ENCODE data around the gene TM7SF3.

TM7SF3 gene

DNA sequence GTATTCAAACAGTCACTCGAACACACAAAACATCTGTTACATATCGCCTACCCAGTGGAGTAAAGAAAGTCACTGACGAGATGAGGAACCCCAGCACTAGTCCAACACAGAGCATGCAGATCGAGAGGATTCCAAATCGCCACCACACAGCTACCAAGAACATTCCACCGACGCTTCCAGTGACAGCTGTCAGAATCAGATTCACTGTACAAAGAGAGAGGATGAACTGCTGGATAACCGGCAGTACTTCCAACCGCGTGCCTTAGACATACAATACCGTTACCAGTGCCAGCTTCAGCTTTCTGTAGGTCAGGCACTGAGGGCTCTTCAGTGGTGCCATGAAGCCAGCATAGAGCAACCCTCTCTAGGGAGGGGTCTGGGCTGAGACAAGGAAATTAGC, 34.5 kb downstream of the TM7SF3 start:
- TF ChIP-seq, protein P1, sequence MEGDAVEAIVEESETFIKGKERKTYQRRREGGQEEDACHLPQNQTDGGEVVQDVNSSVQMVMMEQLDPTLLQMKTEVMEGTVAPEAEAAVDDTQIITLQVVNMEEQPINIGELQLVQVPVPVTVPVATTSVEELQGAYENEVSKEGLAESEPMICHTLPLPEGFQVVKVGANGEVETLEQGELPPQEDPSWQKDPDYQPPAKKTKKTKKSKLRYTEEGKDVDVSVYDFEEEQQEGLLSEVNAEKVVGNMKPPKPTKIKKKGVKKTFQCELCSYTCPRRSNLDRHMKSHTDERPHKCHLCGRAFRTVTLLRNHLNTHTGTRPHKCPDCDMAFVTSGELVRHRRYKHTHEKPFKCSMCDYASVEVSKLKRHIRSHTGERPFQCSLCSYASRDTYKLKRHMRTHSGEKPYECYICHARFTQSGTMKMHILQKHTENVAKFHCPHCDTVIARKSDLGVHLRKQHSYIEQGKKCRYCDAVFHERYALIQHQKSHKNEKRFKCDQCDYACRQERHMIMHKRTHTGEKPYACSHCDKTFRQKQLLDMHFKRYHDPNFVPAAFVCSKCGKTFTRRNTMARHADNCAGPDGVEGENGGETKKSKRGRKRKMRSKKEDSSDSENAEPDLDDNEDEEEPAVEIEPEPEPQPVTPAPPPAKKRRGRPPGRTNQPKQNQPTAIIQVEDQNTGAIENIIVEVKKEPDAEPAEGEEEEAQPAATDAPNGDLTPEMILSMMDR (IDR thresholded peaks at IDR 0.05; ENCODE audit: low read depth, low read length), result no peak
- DNase-seq (ENCODE audit: extremely low read depth, low read depth), result no peak

DNA sequence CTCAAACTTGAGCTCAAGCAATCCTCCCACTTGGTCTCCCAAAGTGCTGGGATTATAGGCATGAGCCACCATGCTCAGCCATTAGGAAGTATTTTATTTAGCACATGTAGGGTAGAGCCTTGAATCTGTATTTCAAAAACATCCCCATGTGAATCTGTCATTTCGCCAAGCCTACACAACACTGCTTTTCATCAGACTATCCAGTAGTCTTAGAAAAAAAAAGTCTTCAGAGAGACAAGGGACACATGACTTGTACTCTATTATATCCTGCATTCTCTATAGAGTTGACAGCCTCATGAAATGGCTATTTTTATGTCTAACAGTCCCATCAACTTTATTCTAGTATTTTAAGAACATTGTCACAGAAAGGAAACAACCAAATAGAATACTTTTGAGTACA, 35.4 kb downstream of the TM7SF3 start:
- TF ChIP-seq, protein P1 (IDR thresholded peaks at IDR 0.05; ENCODE audit: low read depth, low read length), result no peak
- no peak for DNase-seq (ENCODE audit: extremely low read depth, low read depth)

DNA sequence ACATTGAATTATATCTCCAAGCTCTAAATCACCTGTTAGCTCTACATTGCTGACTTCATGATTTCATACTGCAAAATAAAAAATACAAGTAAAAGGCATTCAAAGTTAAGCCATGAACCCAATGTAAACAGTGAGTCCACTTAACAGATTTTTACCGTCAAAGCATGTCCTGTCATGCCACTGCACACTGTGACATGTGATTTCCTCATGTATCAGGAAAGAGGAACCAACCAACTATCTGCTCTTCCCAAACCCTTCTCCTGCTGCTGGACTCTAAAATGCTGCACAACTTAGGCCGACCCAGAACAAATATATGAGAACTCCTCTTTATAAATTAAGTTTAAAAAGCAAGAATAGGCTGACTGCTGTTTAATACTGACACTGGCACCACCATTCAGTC, 37.5 kb downstream of the TM7SF3 start:
- no peak for DNase-seq (ENCODE audit: extremely low read depth, low read depth)
- TF ChIP-seq, protein P1 (IDR thresholded peaks at IDR 0.05; ENCODE audit: low read depth, low read length), result no peak

DNA sequence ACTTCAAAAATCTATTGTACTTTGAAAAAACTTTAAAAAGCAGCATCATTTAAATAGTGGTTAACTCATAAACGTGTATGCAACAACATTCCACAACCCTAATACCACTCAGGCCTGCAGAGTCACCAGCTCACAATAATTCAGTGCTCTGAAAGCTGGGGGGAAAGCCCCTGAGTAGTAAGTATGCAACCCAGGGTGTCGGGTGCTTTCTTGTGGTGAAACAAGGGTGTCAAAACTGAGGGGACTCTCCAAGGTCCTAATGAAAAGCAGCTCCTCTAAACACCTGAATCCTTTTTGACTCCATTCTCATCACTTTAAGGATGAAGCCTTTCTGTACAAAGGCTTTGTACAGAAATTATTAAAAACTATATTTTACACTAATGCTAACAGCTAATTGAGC, 42.2 kb downstream of the TM7SF3 start:
- DNase-seq (ENCODE audit: extremely low read depth, low read depth), result no peak
- TF ChIP-seq, protein P1 (IDR thresholded peaks at IDR 0.05; ENCODE audit: low read depth, low read length), result no peak

DNA sequence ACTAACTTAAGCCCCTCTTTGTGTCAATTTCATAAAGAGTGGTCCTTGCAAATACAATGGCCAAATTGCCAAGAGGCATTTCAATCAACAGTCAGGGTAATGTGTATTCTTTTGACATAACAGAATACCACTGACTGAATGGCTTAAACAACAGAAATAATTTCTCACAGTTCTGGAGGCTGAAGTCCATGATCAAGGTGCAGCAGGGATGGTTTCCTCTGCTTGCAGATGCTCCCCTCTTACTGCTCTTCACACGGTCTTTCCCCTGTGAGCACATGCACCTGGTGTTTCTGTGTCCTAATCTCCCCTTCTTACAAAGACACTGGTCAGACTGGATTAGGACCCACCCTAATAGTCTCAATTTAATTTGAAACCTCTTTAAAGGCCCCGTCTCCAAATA, 44.0 kb downstream of the TM7SF3 start:
- TF ChIP-seq, protein P1 (IDR thresholded peaks at IDR 0.05; ENCODE audit: low read depth, low read length), result no peak
- no peak for DNase-seq (ENCODE audit: extremely low read depth, low read depth)

DNA sequence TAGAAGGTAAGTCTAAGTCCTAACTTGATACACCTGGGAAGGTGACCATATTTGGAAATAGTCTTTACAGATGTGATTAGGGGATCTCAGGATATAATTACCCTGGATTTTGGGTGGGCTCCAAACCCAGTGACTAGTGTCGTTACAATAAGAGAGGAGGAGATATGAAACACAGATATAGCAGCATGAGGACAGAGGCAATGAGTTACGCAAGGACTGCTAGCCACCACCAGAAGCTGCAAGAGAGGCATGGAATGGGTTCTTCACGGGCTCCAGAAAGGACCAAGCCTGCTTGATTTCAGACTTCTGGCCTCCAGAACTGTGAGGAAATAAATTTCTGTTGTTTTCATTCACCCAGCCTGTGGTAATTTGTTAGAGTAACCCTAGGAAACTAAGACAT, 47.3 kb downstream of the TM7SF3 start:
- TF ChIP-seq, protein P1 (IDR thresholded peaks at IDR 0.05; ENCODE audit: low read depth, low read length), result no peak
- DNase-seq (ENCODE audit: extremely low read depth, low read depth), result no peak

DNA sequence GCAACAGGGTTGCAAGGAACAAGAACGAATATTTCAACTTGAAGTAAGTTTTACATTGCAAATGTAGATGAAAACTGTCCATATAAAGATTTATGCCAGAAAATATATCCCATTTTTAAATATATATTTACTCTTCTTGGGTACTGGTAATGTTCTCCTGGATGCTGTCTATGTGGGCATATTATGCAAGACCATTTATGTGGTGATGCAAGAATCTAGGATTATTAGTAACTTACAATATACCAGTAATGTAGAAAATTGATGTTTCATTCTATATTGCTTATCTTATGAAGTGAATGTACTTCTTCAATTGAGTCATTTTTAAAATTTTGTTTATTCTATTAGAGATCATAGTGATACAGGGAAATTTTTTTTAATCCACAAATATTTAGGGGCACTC, 50.8 kb downstream of the TM7SF3 start:
- no peak for DNase-seq (ENCODE audit: extremely low read depth, low read depth)
- TF ChIP-seq, protein P1 (IDR thresholded peaks at IDR 0.05; ENCODE audit: low read depth, low read length), result no peak
